GM19240 (cell line): Measurements from ENCODE around the gene RNF215.
"Not testable (repeated sequence)": the region's sequence is repeated elsewhere in the genome, so short reads cannot be mapped to it uniquely, and the experiment has no call there.

Experiments
- DNase-seq: peaks from one replicate; pipeline ENCODE4 v3.0.0; 2011; ENCODE audit warnings: low spot score; ENCODE audit not compliant: insufficient read length

Gene RNF215

GRCh38 chr22:30421695-30422480, 34.7 kb upstream of the RNF215 start:
- DNase-seq: no peak

- DNase-seq: no peak
Measured at GRCh38 chr22:30420347-30421125, 33.3 kb upstream of the RNF215 start.

GRCh38 chr22:30416837-30417236, 29.6 kb upstream of the RNF215 start:
- DNase-seq: no peak

GRCh38 chr22:30416403-30416802, 29.2 kb upstream of the RNF215 start:
- DNase-seq: no peak

DNA sequence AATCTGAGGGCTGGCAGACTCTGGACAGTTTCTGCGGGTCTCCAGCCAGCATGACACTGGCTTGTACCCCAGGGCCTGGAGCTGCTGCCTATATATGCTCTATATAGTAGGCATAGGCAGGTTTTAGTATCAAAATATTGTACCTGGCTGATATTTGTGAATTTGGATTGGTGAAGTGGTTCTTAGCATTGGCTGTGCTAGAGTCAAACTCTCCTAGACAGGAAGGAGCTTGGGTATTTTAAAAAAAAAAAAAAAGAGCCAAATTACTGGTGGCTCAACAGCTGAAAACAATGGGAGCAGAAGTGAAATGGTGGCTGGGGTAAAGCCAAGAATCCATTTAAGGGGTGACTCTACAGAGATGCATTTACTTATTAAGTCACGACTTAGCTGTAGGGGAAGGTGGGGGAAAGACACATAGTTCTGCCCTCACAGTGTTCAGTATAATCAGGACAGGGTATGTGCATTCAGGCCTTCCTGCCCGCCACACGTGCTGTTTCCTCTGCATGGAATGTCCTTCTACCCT, 27.4 kb upstream of the RNF215 start:
- DNase-seq: no peak

DNA sequence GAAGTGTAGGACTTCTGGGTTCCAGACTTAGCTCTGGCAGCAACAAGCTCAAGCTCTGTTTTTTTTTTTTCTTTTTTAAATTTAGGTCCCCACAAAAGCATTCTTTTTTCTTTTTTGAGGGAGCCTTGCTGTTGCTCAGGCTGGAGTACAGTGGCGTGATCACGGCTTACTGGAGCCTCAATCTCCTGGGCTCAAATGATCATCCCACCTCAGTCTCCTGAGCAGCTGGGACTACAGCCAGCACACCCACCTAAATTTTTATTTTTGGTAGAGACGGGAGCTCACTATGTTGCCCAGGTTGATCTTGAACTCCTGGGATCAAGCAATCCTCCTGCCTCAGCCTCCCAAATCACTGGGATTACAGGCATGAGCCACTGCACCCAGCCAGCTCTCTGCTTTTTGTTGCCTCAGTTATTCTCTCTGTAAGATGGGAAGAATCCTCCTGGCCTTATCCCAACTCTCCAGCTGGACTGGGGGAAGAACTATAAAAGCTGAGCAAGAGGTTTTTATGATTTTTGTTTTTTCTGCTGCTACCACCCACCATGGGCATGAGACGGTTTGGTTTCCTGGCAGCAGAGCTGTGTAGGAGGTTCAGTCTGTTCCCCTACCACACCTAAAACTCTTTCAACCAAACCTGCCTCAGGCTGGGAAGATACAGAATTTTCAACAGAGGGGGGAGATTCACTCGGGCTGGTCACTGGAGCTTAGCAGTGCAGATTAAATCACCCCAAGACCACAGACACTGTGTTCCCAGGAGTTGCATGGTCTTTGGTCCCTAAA, 26.7 kb upstream of the RNF215 start:
- no peak for DNase-seq

GRCh38 chr22:30413001-30413400, 25.8 kb upstream of the RNF215 start:
- no peak for DNase-seq

DNA sequence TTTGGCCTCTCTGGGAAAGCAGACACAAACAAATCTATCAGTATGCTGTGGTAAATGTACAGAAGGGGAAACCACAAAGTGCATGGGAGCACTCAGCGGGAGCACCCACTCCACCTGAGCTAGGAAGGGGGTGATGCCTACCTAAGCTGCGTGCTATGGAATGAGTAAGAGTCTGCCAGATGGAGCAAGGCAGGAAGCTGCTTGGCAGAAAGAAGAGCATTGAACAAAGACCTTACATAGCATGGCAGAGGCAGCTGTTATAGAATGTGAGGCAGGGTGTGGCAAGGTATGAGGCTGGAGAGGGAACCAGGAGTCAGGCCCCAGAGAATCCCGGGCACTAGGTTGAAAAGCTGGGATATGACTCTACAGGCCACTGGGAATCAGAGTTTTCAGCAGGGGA, 24.6 kb upstream of the RNF215 start:
- DNase-seq: no peak

- no peak for DNase-seq
Measured at GRCh38 chr22:30408388-30409102, 21.3 kb upstream of the RNF215 start.

GRCh38 chr22:30406400-30406799, 19.2 kb upstream of the RNF215 start:
- no peak for DNase-seq

DNA sequence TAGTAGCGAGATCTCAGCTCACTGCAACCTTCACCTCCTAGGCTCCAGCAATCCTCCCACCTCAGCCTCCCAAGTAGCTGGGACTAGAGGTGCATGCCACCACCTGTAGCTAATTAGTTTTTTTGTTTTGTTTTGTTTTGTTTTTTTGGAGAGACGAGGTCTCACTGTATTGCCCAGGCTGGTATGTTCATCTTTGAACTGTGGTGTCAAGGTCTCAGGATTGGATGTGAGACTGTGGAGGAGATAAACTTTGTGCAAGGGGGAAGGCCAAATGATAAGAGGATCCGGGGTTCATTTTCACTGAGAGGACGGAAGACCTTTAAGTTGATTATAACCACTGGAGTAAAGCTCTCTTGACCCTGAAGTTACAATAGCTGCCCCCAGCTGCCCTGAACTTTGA, 18.5 kb upstream of the RNF215 start:
- DNase-seq: no peak

GRCh38 chr22:30404307-30404706, 17.1 kb upstream of the RNF215 start:
- no peak for DNase-seq

DNA sequence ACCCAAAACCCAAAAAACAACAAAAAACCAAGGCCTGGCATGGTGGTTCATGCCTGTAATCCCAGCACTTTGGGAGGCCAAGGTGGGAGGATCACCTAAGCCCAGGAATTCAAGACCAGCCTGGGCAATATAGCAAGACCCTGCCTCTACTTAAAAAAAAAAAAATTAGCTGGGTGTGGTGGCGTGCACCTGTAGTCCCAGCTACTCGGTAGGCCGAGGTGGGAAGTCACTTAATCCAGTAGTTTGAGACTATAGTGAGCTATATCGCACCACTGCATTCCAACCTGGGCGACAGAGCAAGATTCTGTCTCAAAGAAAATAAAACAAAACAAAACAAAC, 15.5 kb upstream of the RNF215 start:
- DNase-seq: not testable (repeated sequence)

- no peak for DNase-seq
Measured at GRCh38 chr22:30402028-30402765, 15.0 kb upstream of the RNF215 start.

DNA sequence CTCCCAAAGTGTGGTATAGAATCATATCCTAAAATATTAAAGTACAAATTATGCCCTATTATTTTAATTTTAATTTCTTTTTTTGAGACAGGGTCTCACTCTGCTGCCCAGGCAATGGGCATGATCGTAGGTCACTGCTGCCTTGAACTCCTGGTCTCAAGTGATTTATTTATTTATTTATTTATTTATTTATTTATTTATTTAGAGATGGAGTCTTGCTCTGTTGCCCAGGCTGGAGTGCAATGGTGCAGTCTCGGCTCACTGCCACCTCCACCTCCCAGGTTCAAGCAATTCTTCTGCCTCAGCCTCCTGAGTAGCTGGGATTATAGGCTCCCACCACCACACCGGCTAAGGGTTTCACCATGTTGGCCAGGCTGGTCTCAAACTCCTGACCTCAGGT, 13.8 kb upstream of the RNF215 start:
- DNase-seq: not testable (repeated sequence)

GRCh38 chr22:30400159-30400558, 12.9 kb upstream of the RNF215 start:
- DNase-seq: no peak

GRCh38 chr22:30399718-30400117, 12.5 kb upstream of the RNF215 start:
- DNase-seq: no peak

DNA sequence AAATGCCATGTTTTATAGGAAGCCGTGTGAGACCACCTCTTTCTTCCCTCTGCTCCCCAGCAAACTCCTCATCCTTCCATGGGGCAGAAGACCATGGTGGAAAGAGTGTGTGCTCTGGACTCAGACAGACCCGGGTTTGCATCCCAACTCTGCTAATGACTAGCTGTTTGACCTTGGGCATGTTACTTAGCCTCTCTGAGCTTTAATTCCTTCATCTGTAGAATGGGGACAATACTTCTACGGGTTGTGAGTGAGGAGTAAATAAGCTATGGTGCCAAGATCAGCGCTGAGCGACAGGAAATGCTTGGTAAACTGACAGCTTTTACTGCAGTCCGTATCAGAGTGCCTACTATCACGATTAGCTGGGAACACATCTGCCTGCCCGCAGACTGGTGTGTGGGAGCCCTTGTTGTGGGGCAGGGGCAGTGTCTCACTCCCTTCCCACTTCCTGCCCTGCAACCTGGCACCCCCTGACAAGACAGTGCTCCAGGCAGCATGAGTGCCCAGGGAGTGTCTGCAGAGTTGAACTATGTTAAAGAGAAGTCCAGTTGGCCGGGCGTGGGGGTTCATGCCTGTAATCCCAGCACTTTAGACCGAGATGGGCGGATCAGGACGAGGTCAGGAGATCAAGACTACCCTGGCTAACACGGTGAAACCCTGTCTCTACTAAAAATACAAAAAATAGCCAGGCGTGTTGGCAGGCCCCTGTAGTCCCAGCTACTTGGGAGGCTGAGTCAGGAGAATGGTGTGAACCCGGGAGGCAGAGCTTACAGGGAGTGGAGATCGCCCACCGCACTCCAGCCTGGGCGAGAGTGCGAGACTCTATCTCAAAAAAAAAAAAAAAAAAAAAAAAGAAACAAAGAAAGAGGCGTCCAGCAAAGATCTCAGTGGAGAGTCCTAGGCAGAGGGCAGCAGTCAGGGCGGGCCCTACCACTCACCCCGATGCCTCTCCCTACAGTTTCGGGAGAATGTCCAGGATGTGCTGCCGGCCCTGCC, 11.8 kb upstream of the RNF215 start:
- DNase-seq: no peak
